ENCODE measurements around the gene SLC25A24.
"Not testable (repeated sequence)": the region's sequence is repeated elsewhere in the genome, so short reads cannot be mapped to it uniquely, and the experiment has no call there.

The SLC25A24 gene

GRCh38 chr1:108208724-108209446, 8.7 kb upstream of the SLC25A24 start:
- no peak overlapping the region for H3K27ac ChIP-seq (ENCODE audit: low read length)
- H3K9ac ChIP-seq (ENCODE audit: low read depth, low read length): no peak overlapping the region
- H3K4me2 ChIP-seq (ENCODE audit: insufficient read depth, low read length): no peak overlapping the region
- H3K27me3 ChIP-seq (ENCODE audit: insufficient read depth, low read length, poor library complexity): peaks cover 10% of the 10 kb centered on the region
- no peak overlapping the region for H2AFZ ChIP-seq (ENCODE audit: low read depth, low read length)
- H3K4me1 ChIP-seq (ENCODE audit: insufficient read depth, low read length): no peaks in the 10 kb centered on the region
- DNase-seq (no peak), ATAC-seq (ENCODE audit: insufficient read depth, low read depth) (no peak)
- no peaks in the 10 kb centered on the region for H3K9me3 ChIP-seq (ENCODE audit: insufficient read depth, low read length, severe bottlenecking)
- no peaks in the 10 kb centered on the region for H4K20me1 ChIP-seq (ENCODE audit: insufficient read depth, low read length)
- H3K4me3 ChIP-seq (ENCODE audit: low read depth in 1 of 2, low read length in 2 of 2): no peak overlapping the region
- no peaks in the 10 kb centered on the region for H3K36me3 ChIP-seq (ENCODE audit: insufficient read depth, low read length)
- TF ChIP-seq EZH2 (IDR thresholded peaks at IDR 0.05; ENCODE audit: borderline replicate concordance, low read depth, low read length, severe bottlenecking) (no peak), CTCF (IDR thresholded peaks at IDR 0.05; ENCODE audit: borderline replicate concordance, extremely low read depth, low read length, poor library complexity, severe bottlenecking) (no peak)
- H3K79me2 ChIP-seq (ENCODE audit: insufficient read depth, low read length): no peaks in the 10 kb centered on the region

- not testable (repeated sequence) for H3K9ac ChIP-seq (ENCODE audit: low read depth, low read length); H3K27ac ChIP-seq (ENCODE audit: low read length); H3K9me3 ChIP-seq (ENCODE audit: insufficient read depth, low read length, severe bottlenecking); DNase-seq; H3K4me3 ChIP-seq (ENCODE audit: low read depth in 1 of 2, low read length in 2 of 2); H3K36me3 ChIP-seq (ENCODE audit: insufficient read depth, low read length); H3K4me2 ChIP-seq (ENCODE audit: insufficient read depth, low read length); H3K27me3 ChIP-seq (ENCODE audit: insufficient read depth, low read length, poor library complexity); H4K20me1 ChIP-seq (ENCODE audit: insufficient read depth, low read length); ATAC-seq (ENCODE audit: insufficient read depth, low read depth); H2AFZ ChIP-seq (ENCODE audit: low read depth, low read length)
- Histone ChIP-seq H3K4me1 (ENCODE audit: insufficient read depth, low read length) (peaks cover 20% of the 10 kb centered on the region), H3K79me2 (ENCODE audit: insufficient read depth, low read length) (peaks cover 14% of the 10 kb centered on the region)
These were observed 3.4 kb upstream of the SLC25A24 start for GRCh38 chr1:108203582-108203981.

- H3K9me3 ChIP-seq (ENCODE audit: insufficient read depth, low read length, severe bottlenecking): no peaks in the 10 kb centered on the region
- H3K4me1 ChIP-seq (ENCODE audit: insufficient read depth, low read length): peaks cover 33% of the 10 kb centered on the region
- peaks cover 10% of the 10 kb centered on the region for H3K36me3 ChIP-seq (ENCODE audit: insufficient read depth, low read length)
- no peaks in the 10 kb centered on the region for H4K20me1 ChIP-seq (ENCODE audit: insufficient read depth, low read length)
- H3K27me3 ChIP-seq (ENCODE audit: insufficient read depth, low read length, poor library complexity): no peaks in the 10 kb centered on the region
- no peak overlapping the region for H3K4me3 ChIP-seq (ENCODE audit: low read depth in 1 of 2, low read length in 2 of 2)
- no peak for ATAC-seq (ENCODE audit: insufficient read depth, low read depth)
- no peak overlapping the region for H3K4me2 ChIP-seq (ENCODE audit: insufficient read depth, low read length)
- H2AFZ ChIP-seq (ENCODE audit: low read depth, low read length): no peak overlapping the region
- peaks cover 28% of the 10 kb centered on the region for H3K79me2 ChIP-seq (ENCODE audit: insufficient read depth, low read length)
- TF ChIP-seq CTCF (IDR thresholded peaks at IDR 0.05; ENCODE audit: borderline replicate concordance, extremely low read depth, low read length, poor library complexity, severe bottlenecking) (no peak), EZH2 (IDR thresholded peaks at IDR 0.05; ENCODE audit: borderline replicate concordance, low read depth, low read length, severe bottlenecking) (no peak)
- no peak for DNase-seq
- no peak overlapping the region for H3K9ac ChIP-seq (ENCODE audit: low read depth, low read length)
- no peak overlapping the region for H3K27ac ChIP-seq (ENCODE audit: low read length)
These were observed 1.5 kb upstream of the SLC25A24 start for GRCh38 chr1:108201687-108202086.

GRCh38 chr1:108200687-108201051, 526 bp upstream of the SLC25A24 start:
- Histone ChIP-seq H3K4me2 (ENCODE audit: insufficient read depth, low read length) (peak overlapping the region; percentile 99), H3K27ac (ENCODE audit: low read length) (peak overlapping the region; percentile 72), H3K27me3 (ENCODE audit: insufficient read depth, low read length, poor library complexity) (no peaks in the 10 kb centered on the region), H4K20me1 (ENCODE audit: insufficient read depth, low read length) (no peaks in the 10 kb centered on the region), H3K79me2 (ENCODE audit: insufficient read depth, low read length) (peaks cover 36% of the 10 kb centered on the region), H3K4me3 (ENCODE audit: low read depth in 1 of 2, low read length in 2 of 2) (peak overlapping the region; percentile 52 to 79), H3K9me3 (ENCODE audit: insufficient read depth, low read length, severe bottlenecking) (no peaks in the 10 kb centered on the region), H2AFZ (ENCODE audit: low read depth, low read length) (peak overlapping the region; percentile 98), H3K9ac (ENCODE audit: low read depth, low read length) (peak overlapping the region; percentile 81), H3K4me1 (ENCODE audit: insufficient read depth, low read length) (peaks cover 35% of the 10 kb centered on the region), H3K36me3 (ENCODE audit: insufficient read depth, low read length) (peaks cover 17% of the 10 kb centered on the region)
- ATAC-seq (ENCODE audit: insufficient read depth, low read depth) (peak; percentile 70), DNase-seq (peak; percentile 73)
- TF ChIP-seq CTCF (IDR thresholded peaks at IDR 0.05; ENCODE audit: borderline replicate concordance, extremely low read depth, low read length, poor library complexity, severe bottlenecking) (peak; percentile 79), EZH2 (IDR thresholded peaks at IDR 0.05; ENCODE audit: borderline replicate concordance, low read depth, low read length, severe bottlenecking) (no peak)

Measured in DND-41 (cell line).